DOHH2 (cell line): ENCODE data around the gene SDR42E1.

ENCODE experiments used
- H3F3A ChIP-seq: fragments of 200-600 bp; sonication (generic), shearing (Covaris generic); 2 replicates; pipeline ENCODE4 v1.6.0; 2016; ENCODE audit warnings: antibody characterized with exemption, mild to moderate bottlenecking; ENCODE audit not compliant: control insufficient read depth, insufficient read depth
- H3K27ac ChIP-seq: fragments of 200-600 bp; sonication (generic); 2 replicates; pipeline ENCODE4 v1.5.1; 2014; ENCODE audit warnings: low read depth, mild to moderate bottlenecking, low read length, moderate library complexity
- H3K27me3 ChIP-seq: fragments of 200-600 bp; sonication (generic); 2 replicates; pipeline ENCODE4 v1.6.1; 2014; ENCODE audit warnings: mild to moderate bottlenecking, low read length, mixed read lengths; ENCODE audit not compliant: control insufficient read depth
- H3K36me3 ChIP-seq: fragments of 200-600 bp; sonication (generic); 2 replicates; pipeline ENCODE4 v1.6.1; 2014; ENCODE audit warnings: mild to moderate bottlenecking, low read length, moderate library complexity, mixed read lengths; ENCODE audit not compliant: control insufficient read depth
- H3K4me1 ChIP-seq: fragments of 200-600 bp; sonication (generic); 2 replicates; pipeline ENCODE4 v1.6.1; 2014; ENCODE audit warnings: mild to moderate bottlenecking, low read length, mixed read lengths; ENCODE audit not compliant: control insufficient read depth
- H3K4me2 ChIP-seq: fragments of 200-600 bp; sonication (generic); 2 replicates; pipeline ENCODE4 v1.6.0; 2014; ENCODE audit warnings: mild to moderate bottlenecking, low read length, moderate library complexity
- H3K4me3 ChIP-seq: fragments of 200-600 bp; sonication (generic); 2 replicates; pipeline ENCODE4 v1.5.1; 2014; ENCODE audit warnings: mild to moderate bottlenecking, low read length, mixed read lengths
- H3K79me2 ChIP-seq: fragments of 200-600 bp; sonication (generic); 2 replicates; pipeline ENCODE4 v1.6.1; 2014; ENCODE audit warnings: mild to moderate bottlenecking, low read length, mixed read lengths; ENCODE audit not compliant: control insufficient read depth
- H3K9me2 ChIP-seq: fragments of 200-600 bp; sonication (generic); replicated peaks from 2 replicates; pipeline ENCODE4 v1.6.1; 2014; ENCODE audit warnings: mild to moderate bottlenecking, low read length, mixed read lengths; ENCODE audit not compliant: control insufficient read depth
- H3K9me3 ChIP-seq: fragments of 200-600 bp; sonication (generic); 2 replicates; pipeline ENCODE4 v1.6.1; 2014; ENCODE audit warnings: antibody characterized with exemption, low read length, mixed read lengths; ENCODE audit not compliant: control insufficient read depth, insufficient read depth
- H4K20me1 ChIP-seq: fragments of 200-600 bp; sonication (generic); 2 replicates; pipeline ENCODE4 v1.6.0; 2014; ENCODE audit warnings: low read depth, mild to moderate bottlenecking, antibody characterized with exemption, low read length, moderate library complexity; ENCODE audit not compliant: control insufficient read depth, insufficient read depth
- EZH2phosphoT487 ChIP-seq: fragments of 200-600 bp; sonication (generic); IDR thresholded peaks from 2 replicates; pipeline ENCODE4 v1.6.1; 2017; ENCODE audit warnings: borderline replicate concordance, mild to moderate bottlenecking, antibody characterized with exemption, low read length, moderate library complexity, mixed read lengths
- TF ChIP-seq, protein P1 (sequence below): fragments of 200-600 bp; sonication (generic); IDR thresholded peaks from one replicate; pipeline ENCODE4 v1.5.1; 2014; ENCODE audit warnings: antibody characterized with exemption, mild to moderate bottlenecking, low read depth, low read length; ENCODE audit not compliant: poor library complexity, severe bottlenecking

The SDR42E1 gene

DNA sequence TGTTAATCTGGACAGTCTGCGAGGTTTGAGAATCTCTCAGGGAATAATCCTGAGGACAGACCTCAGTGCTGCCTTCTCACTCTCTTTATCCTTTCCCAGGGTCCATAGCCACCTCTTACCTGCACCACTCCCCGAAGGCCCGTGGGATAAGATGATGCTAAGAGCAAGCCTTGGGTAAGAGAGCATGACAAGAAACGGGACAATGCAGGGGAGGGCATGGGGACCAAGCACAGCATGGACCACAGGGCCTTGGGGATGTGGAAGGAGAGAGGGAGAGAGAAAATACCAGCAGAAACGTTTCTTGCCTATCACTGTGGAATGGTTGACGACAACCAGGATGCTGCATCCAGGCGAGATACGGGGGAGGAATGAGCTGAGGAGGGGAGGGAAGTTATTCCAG is 8.3 kb upstream of the SDR42E1 start:
- H3K36me3 ChIP-seq = no peaks in the 10 kb centered on the region
- H3K79me2 ChIP-seq = no peaks in the 10 kb centered on the region
- no peaks in the 10 kb centered on the region for H3K9me3 ChIP-seq
- H3K27ac ChIP-seq = no peak overlapping the region
- peaks cover 30% of the 10 kb centered on the region; the same call in 1 of the 2 replicates for H3K27me3 ChIP-seq
- TF ChIP-seq EZH2phosphoT487 = no peak
- TF ChIP-seq, protein P1, sequence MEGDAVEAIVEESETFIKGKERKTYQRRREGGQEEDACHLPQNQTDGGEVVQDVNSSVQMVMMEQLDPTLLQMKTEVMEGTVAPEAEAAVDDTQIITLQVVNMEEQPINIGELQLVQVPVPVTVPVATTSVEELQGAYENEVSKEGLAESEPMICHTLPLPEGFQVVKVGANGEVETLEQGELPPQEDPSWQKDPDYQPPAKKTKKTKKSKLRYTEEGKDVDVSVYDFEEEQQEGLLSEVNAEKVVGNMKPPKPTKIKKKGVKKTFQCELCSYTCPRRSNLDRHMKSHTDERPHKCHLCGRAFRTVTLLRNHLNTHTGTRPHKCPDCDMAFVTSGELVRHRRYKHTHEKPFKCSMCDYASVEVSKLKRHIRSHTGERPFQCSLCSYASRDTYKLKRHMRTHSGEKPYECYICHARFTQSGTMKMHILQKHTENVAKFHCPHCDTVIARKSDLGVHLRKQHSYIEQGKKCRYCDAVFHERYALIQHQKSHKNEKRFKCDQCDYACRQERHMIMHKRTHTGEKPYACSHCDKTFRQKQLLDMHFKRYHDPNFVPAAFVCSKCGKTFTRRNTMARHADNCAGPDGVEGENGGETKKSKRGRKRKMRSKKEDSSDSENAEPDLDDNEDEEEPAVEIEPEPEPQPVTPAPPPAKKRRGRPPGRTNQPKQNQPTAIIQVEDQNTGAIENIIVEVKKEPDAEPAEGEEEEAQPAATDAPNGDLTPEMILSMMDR = no peak
- no peaks in the 10 kb centered on the region for H3K9me2 ChIP-seq
- H3F3A ChIP-seq = no peaks in the 10 kb centered on the region
- no peak overlapping the region for H3K4me2 ChIP-seq
- H3K4me3 ChIP-seq = no peak overlapping the region
- H4K20me1 ChIP-seq = no peaks in the 10 kb centered on the region
- H3K4me1 ChIP-seq = no peaks in the 10 kb centered on the region

GRCh38 chr16:82017911-82018568 is 6.8 kb upstream of the SDR42E1 start:
- no peaks in the 10 kb centered on the region for H3F3A ChIP-seq
- no peaks in the 10 kb centered on the region for H3K9me3 ChIP-seq
- no peaks in the 10 kb centered on the region for H3K4me1 ChIP-seq
- H3K27ac ChIP-seq = no peak overlapping the region
- H3K4me2 ChIP-seq = no peak overlapping the region
- no peaks in the 10 kb centered on the region for H3K36me3 ChIP-seq
- H3K4me3 ChIP-seq = no peak overlapping the region
- TF ChIP-seq EZH2phosphoT487 = no peak
- TF ChIP-seq, protein P1 = no peak
- no peaks in the 10 kb centered on the region for H4K20me1 ChIP-seq
- H3K79me2 ChIP-seq = no peaks in the 10 kb centered on the region
- H3K27me3 ChIP-seq = peaks cover 23% of the 10 kb centered on the region; the same call in 1 of the 2 replicates
- H3K9me2 ChIP-seq = no peaks in the 10 kb centered on the region

DNA sequence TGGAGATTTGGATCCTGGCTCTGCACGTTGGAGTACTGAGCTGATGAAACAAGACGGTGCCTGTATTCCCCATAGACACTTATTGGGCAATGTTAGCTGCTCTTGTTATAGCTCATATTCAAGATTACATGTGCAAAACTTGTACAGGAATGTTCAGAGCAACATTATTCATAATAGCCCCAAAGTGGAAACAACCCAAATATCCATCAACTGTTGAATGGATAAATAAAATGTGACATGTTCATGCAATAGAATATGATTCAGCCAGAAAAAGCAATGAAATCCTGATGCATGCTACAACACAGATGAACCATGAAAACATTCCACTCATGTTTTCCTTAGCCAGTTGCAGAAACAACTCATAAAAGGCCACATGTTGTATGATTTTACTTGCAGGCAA is 5.7 kb upstream of the SDR42E1 start:
- no peaks in the 10 kb centered on the region for H3F3A ChIP-seq
- no peak overlapping the region for H3K4me2 ChIP-seq
- TF ChIP-seq, protein P1 = no peak
- no peak for TF ChIP-seq EZH2phosphoT487
- H3K4me1 ChIP-seq = no peaks in the 10 kb centered on the region
- no peaks in the 10 kb centered on the region for H3K9me2 ChIP-seq
- H3K36me3 ChIP-seq = no peaks in the 10 kb centered on the region
- H3K9me3 ChIP-seq = no peaks in the 10 kb centered on the region
- peaks cover 23% of the 10 kb centered on the region; the same call in 1 of the 2 replicates for H3K27me3 ChIP-seq
- no peaks in the 10 kb centered on the region for H3K79me2 ChIP-seq
- no peaks in the 10 kb centered on the region for H4K20me1 ChIP-seq
- no peak overlapping the region for H3K4me3 ChIP-seq
- H3K27ac ChIP-seq = no peak overlapping the region
